Fibroblast of lung (primary cell): ENCODE measurements around the gene HS6ST2.

ENCODE experiments used
- CTCF ChIP-seq, 2 donors: IDR thresholded peaks in 1 of 2; conservative IDR thresholded peaks in 1 of 2; 1 replicate in 1 of 2; 2 replicates in 1 of 2; pipeline ENCODE4 v1.5.1; 2011 to 2012; ENCODE audit warnings: low read length in 2 of 2, control low read depth in 1 of 2, inconsistent platforms in 1 of 2, low read depth in 1 of 2, mild to moderate bottlenecking in 1 of 2
- EZH2 ChIP-seq: IDR thresholded peaks from 2 replicates; pipeline ENCODE4 v1.5.1; 2012; ENCODE audit warnings: low read length, control low read depth, mild to moderate bottlenecking; ENCODE audit errors: missing control alignments

GRCh38 chrX:132612821-132613564, 345.4 kb downstream of the HS6ST2 start:
- TF ChIP-seq CTCF (conservative IDR thresholded peaks at IDR 0.05 in 1 of 2, IDR thresholded peaks at IDR 0.05 in 1 of 2; ENCODE audit: low read depth in 1 of 2, low read length in 2 of 2) (peak; percentile 59 to 71), EZH2 (no peak)
